GM21515 (cell line): Measurements from ENCODE around the gene MAGOHB.

ENCODE experiments used
- ATAC-seq: cut with Tn5 transposase; IDR thresholded peaks from one replicate; pipeline ENCODE4 v1.9.1; 2021; ENCODE audit not compliant: unreplicated experiment

The MAGOHB gene

DNA sequence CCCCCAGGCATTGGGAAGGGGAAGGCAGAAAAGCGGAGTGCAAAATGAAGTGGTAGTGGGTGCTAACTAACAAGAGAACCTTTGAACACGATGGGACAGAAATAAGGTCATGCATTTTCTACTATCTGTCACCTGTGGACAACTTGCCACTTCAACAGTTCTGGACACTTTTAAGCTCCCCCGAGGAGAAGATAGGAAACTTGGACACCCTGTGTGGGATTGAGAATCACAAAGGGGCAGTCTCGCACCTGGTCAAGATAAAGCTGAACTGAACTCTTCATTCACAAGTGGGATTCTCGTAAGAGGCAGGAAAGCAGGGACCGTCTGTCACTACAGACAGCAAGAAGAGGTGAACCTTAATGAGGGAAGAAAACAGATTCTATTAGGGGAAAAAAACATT, 56.1 kb downstream of the MAGOHB start:
- ATAC-seq: no peak

GRCh38 chr12:10554756-10555481, 58.5 kb downstream of the MAGOHB start:
- no peak for ATAC-seq

GRCh38 chr12:10554228-10554755, 59.1 kb downstream of the MAGOHB start:
- ATAC-seq: no peak
